K562 (cell line): ENCODE results near the gene ASCC3. TPM values are rescaled to one million over a fixed set of nuclear protein-coding genes. Genes with fewer than 3 reads are reported as not detected.

ENCODE experiments used
- ATAC-seq: fragments of 200-7000 bp; cut with Tn5 transposase; 3 replicates; pipeline ENCODE4 v1.9.1; 2020; ENCODE audit warnings: moderate library complexity
- BruUV-seq: library from RNA; stranded (reverse); fragments of 400-500 nt; replicated peaks from 2 replicates; lab custom pipeline; 2021; lab: Mats Ljungman, UMichigan
- CTCF ChIA-PET: fragments of 300-600 bp; formaldehyde crosslinking; extraction: SDS; loops from one replicate; lab custom pipeline; 2021; ENCODE audit warnings: low intra/inter-chr PET ratio; lab: Yijun Ruan, JAX
- POLR2A ChIA-PET: fragments of 300-600, 350-650 bp; sonication (Branson Sonifier 250); formaldehyde crosslinking; extraction: SDS; loops from one replicate; lab custom pipeline; 2021; ENCODE audit warnings: antibody characterized with exemption, inconsistent platforms; lab: Yijun Ruan, JAX
- DNase-seq, 4 experiments: peaks; one replicate each; pipeline versions ENCODE4 v3.0.0 to v3.0.0-alpha.2; 2011 to 2018; ENCODE audit warnings: low spot score in 3 of 4, mixed read lengths in 3 of 4; ENCODE audit errors: extremely low read depth in 1 of 4
- FAIRE-seq: peaks from 2 replicates; lab custom pipeline; 2011; peaks lifted over from hg19 to GRCh38; lab: Jason Lieb, UNC
- H2AFZ ChIP-seq: 2 replicates; pipeline ENCODE4 v1.6.0; 2011; ENCODE audit warnings: low read depth, low read length, control low read depth, inconsistent platforms
- H3K27ac ChIP-seq: fragments of 200-600 bp; 3 replicates; pipeline ENCODE4 v1.8.0; 2011; ENCODE audit warnings: low read depth, mild to moderate bottlenecking, control low read depth, inconsistent platforms, low read length, moderate library complexity, mixed read lengths; ENCODE audit errors: extremely low read depth
- H3K27me3 ChIP-seq, 2 experiments: fragments of 300-600 bp in 1 of 2; 2 replicates in 1 of 2; 3 replicates in 1 of 2; pipeline versions ENCODE4 v1.6.0 to v1.8.0; 2011; ENCODE audit warnings: inconsistent platforms in 2 of 2, low read length in 2 of 2, mild to moderate bottlenecking in 1 of 2, mixed read lengths in 1 of 2, moderate library complexity in 1 of 2; ENCODE audit not compliant: control insufficient read depth in 2 of 2, insufficient read depth in 2 of 2
- H3K36me3 ChIP-seq: fragments of 300-600 bp; 3 replicates; pipeline ENCODE4 v1.8.0; 2011; ENCODE audit warnings: mild to moderate bottlenecking, low read length, inconsistent platforms; ENCODE audit not compliant: control insufficient read depth, insufficient read depth
- H3K4me1 ChIP-seq, 2 experiments: fragments of 200-600 bp in 1 of 2; replicated peaks in 1 of 2; 2 replicates in 1 of 2; 3 replicates in 1 of 2; pipeline versions ENCODE4 v1.5.1 to v1.8.0; 2011; ENCODE audit warnings: inconsistent platforms in 2 of 2, low read length in 2 of 2, mild to moderate bottlenecking in 1 of 2, mixed read lengths in 1 of 2, moderate library complexity in 1 of 2; ENCODE audit not compliant: control insufficient read depth in 2 of 2, insufficient read depth in 2 of 2
- H3K4me2 ChIP-seq: 2 replicates; pipeline ENCODE4 v1.6.1; 2011; ENCODE audit warnings: low read length, control low read depth, inconsistent platforms, mixed read lengths; ENCODE audit not compliant: insufficient read depth
- H3K4me3 ChIP-seq: fragments of 200-600 bp; sonication (generic), shearing (Covaris generic); 2 replicates; pipeline ENCODE4 v1.5.1; 2016; ENCODE audit warnings: control low read depth, inconsistent platforms
- H3K79me2 ChIP-seq: fragments of 200-600 bp; 3 replicates; pipeline ENCODE4 v1.8.0; 2011; ENCODE audit warnings: low read length, inconsistent platforms; ENCODE audit not compliant: control insufficient read depth, insufficient read depth
- H3K9ac ChIP-seq, 2 experiments: 2 replicates each; pipeline versions ENCODE4 v1.6.0 to v1.6.1; 2011; ENCODE audit warnings: low read depth in 2 of 2, low read length in 2 of 2, control low read depth in 1 of 2, inconsistent platforms in 1 of 2, mild to moderate bottlenecking in 1 of 2, mixed read lengths in 1 of 2; ENCODE audit not compliant: insufficient read depth in 1 of 2
- H3K9me1 ChIP-seq: one replicate; pipeline ENCODE4 v1.6.0; 2011; ENCODE audit warnings: inconsistent platforms, mild to moderate bottlenecking, low read length, moderate library complexity; ENCODE audit not compliant: control insufficient read depth, insufficient read depth
- H3K9me3 ChIP-seq: replicated peaks from 2 replicates; pipeline ENCODE4 v1.5.1; 2011; ENCODE audit warnings: low read depth, low read length, inconsistent platforms; ENCODE audit not compliant: control insufficient read depth, insufficient read depth
- H4K20me1 ChIP-seq: replicated peaks from 2 replicates; pipeline ENCODE4 v1.6.1; 2011; ENCODE audit warnings: low read length, inconsistent platforms, mixed read lengths; ENCODE audit not compliant: control insufficient read depth, insufficient read depth
- ARHGAP35 ChIP-seq: fragments of 450-650 bp; IDR thresholded peaks from 2 replicates; pipeline ENCODE4 v1.6.1; 2018; ENCODE audit not compliant: partially characterized antibody
- HDAC8 ChIP-seq: fragments of 450-650 bp; IDR thresholded peaks from 2 replicates; pipeline ENCODE4 v1.6.1; 2016; ENCODE audit warnings: mild to moderate bottlenecking, missing genetic modification characterization, moderate library complexity, missing compliant biosample characterization
- NR3C1 ChIP-seq: sonication (generic); formaldehyde crosslinking; IDR thresholded peaks from 2 replicates; pipeline ENCODE4 v1.8.1; 2022; ENCODE audit warnings: missing genetic modification reagents
- PML ChIP-seq: IDR thresholded peaks from 2 replicates; pipeline ENCODE4 v1.6.1; 2012; ENCODE audit warnings: low read length, inconsistent platforms
- SRSF3 ChIP-seq: fragments of 200-400 bp; formaldehyde crosslinking; IDR thresholded peaks from 2 replicates; pipeline ENCODE4 v1.6.1; 2016; ENCODE audit warnings: mild to moderate bottlenecking, low read length, moderate library complexity; ENCODE audit not compliant: insufficient read depth
- TEAD4 ChIP-seq, 2 experiments: sonication (generic) in 1 of 2; formaldehyde crosslinking in 1 of 2; IDR thresholded peaks; 2 replicates each; pipeline versions ENCODE4 v1.6.1 to v1.8.0; 2012 to 2022; ENCODE audit warnings: borderline replicate concordance in 1 of 2, inconsistent platforms in 1 of 2, low read length in 1 of 2, mild to moderate bottlenecking in 1 of 2, missing genetic modification reagents in 1 of 2
- ZBTB40 ChIP-seq, 2 experiments: fragments of 450-650 bp in 1 of 2; sonication (generic) in 1 of 2; formaldehyde crosslinking in 1 of 2; IDR thresholded peaks; 2 replicates each; pipeline versions ENCODE4 v1.7.1 to v1.9.0; 2016 to 2022; ENCODE audit warnings: inconsistent platforms in 1 of 2, mild to moderate bottlenecking in 1 of 2, missing genetic modification reagents in 1 of 2
- ZC3H11A ChIP-seq: IDR thresholded peaks from 2 replicates; pipeline ENCODE4 v1.6.1; 2012; ENCODE audit warnings: low read depth, low read length, improper control_type of control experiment
- ZNF3 ChIP-seq: fragments of 250-450 bp; sonication (Bioruptor Pico); IDR thresholded peaks from 2 replicates; pipeline ENCODE4 v1.5.0; 2021; ENCODE audit warnings: mild to moderate bottlenecking, moderate library complexity
- in situ Hi-C: fragments of 300-500 bp; cut with MboI; formaldehyde crosslinking; loops from 4 replicates; pipeline ENCODE4 v1.15.0; 2018; ENCODE audit warnings: inconsistent platforms, mixed read lengths
- intact Hi-C: fragments of 100-400 bp; cut with micrococcal nuclease; formaldehyde crosslinking; loops from 2 replicates; pipeline ENCODE4 v1.14.2; 2022
- polyA plus RNA-seq, 8 experiments: library from polyadenylated mRNA; depleted of rRNA in 4 of 8; stranded (reverse) in 5 of 8; unstranded in 3 of 8; fragments of >200 nt; fragmentation: Nextera tagmentation in 2 of 8; fragmentation: Illumina TruSeq in 1 of 8; extraction: Ambion mirVana in 2 of 8; extraction: Trizol in 1 of 8; gene quantifications; 2 replicates each; pipeline versions ENCODE4 v1.2.1 to v1.2.3, GENCODE V29; 2011 to 2014; ENCODE audit warnings: inconsistent platforms in 1 of 8, missing spikeins in 1 of 8
- total RNA-seq, 7 experiments: library from RNA; depleted of rRNA in 6 of 7; stranded (reverse); fragments of >200 nt in 6 of 7; fragmentation: Illumina TruSeq in 2 of 7; extraction: Trizol in 2 of 7; gene quantifications; 2 replicates each; pipeline versions ENCODE4 v1.2.1 to v1.2.3, GENCODE V29; 2011 to 2021; ENCODE audit warnings: low replicate concordance in 1 of 7

ASCC3 gene
- total and polyA plus RNA-seq, 9 of the 15 experiments (the other 6 are each of a cell fraction or from before 2014, with no cell fraction given) = 16.1 to 56.1 (median 33.9) TPM

DNA sequence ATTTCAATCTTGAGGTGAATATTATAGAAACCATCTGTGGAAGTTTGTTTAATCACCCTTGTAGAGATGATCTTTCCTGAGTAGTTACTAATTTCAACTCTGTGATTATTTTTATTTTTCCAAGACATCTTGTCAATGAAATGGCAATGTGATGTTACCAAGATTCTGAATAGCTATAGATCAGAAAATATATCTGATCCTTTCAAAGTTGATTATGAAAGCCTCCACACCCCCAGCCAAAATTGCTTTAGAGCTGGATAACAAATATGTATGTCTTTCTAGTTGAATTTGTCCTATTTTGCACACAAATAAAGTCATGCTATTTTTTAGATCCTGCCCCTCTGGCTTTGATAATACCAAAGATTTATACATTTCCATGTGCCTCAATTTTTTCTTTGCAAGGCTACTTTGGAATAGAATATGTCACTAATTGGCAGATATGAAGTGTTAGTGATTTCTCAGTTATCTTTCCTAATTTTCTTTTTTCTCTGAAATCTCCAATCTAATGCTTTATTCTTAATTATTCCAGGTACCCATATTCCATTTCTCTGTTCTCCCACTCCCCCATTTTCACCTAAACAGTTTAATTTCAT, 421.4 kb downstream of the ASCC3 start:
- no peak for DNase-seq
- BruUV-seq = no TSS peak
- H3K4me3 ChIP-seq = no peak overlapping the region
- no peak overlapping the region for H2AFZ ChIP-seq
- H3K9ac ChIP-seq = no peak overlapping the region
- H3K9me3 ChIP-seq = no peaks in the 10 kb centered on the region
- H3K79me2 ChIP-seq = no peaks in the 10 kb centered on the region
- FAIRE-seq = no peak
- H3K4me2 ChIP-seq = no peak overlapping the region
- H4K20me1 ChIP-seq = no peaks in the 10 kb centered on the region
- H3K27ac ChIP-seq = no peak overlapping the region
- H3K36me3 ChIP-seq = no peaks in the 10 kb centered on the region
- peaks cover 62 to 63% of the 10 kb centered on the region in 2 experiments for H3K27me3 ChIP-seq
- H3K9me1 ChIP-seq = no peaks in the 10 kb centered on the region
- H3K4me1 ChIP-seq = peaks cover 0 to 24% of the 10 kb centered on the region in 2 experiments; a peak in 1 of 5 replicates
- intact Hi-C loops (no loop called here), in situ Hi-C loops (no loop called here)
- CTCF ChIA-PET = no interaction called here
- no peak for ATAC-seq
- POLR2A ChIA-PET = interaction anchor here (0.7 kb wide), 1 partner anchor 362 kb away, joined by 4 read pairs; no protein-coding TSS in a partner anchor
- TF ChIP-seq TEAD4 (IDR thresholded peaks at IDR 0.05; ENCODE audit: low read length) (no peak), TEAD4 (CRISPR knock-in tag; IDR thresholded peaks at IDR 0.05; ENCODE audit: borderline replicate concordance) (no peak), PML (no peak), HDAC8 (no peak), ZNF3 (no peak), ARHGAP35 (no peak), SRSF3 (no peak), ZBTB40 (IDR thresholded peaks at IDR 0.05) (no peak), ZBTB40 (CRISPR knock-in tag; IDR thresholded peaks at IDR 0.05) (no peak), NR3C1 (no peak), ZC3H11A (no peak)
